ENCODE measurements around the gene MEIKIN. TPM values are rescaled to one million over a fixed set of nuclear protein-coding genes. Genes with fewer than 3 reads are reported as not detected.
"Not testable (repeated sequence)": the region's sequence is repeated elsewhere in the genome, so short reads cannot be mapped to it uniquely, and the experiment has no call there.

MEIKIN gene
- total RNA-seq, 2 donors from 2014 or later, result not detected

GRCh38 chr5:131783357-131783756, 162.1 kb downstream of the MEIKIN start:
- no peak for TF ChIP-seq CTCF (IDR thresholded peaks at IDR 0.05)
- DNase-seq (ENCODE audit: low spot score), result no peak
- Histone ChIP-seq H3K27me3 (no peaks in the 10 kb centered on the region), H3K4me3 (no peak overlapping the region), H3K4me1 (peaks cover 0 to 21% of the 10 kb centered on the region in 2 donors), H3K9me3 (no peaks in the 10 kb centered on the region), H3K27ac (no peak overlapping the region), H3K36me3 (no peaks in the 10 kb centered on the region)

DNA sequence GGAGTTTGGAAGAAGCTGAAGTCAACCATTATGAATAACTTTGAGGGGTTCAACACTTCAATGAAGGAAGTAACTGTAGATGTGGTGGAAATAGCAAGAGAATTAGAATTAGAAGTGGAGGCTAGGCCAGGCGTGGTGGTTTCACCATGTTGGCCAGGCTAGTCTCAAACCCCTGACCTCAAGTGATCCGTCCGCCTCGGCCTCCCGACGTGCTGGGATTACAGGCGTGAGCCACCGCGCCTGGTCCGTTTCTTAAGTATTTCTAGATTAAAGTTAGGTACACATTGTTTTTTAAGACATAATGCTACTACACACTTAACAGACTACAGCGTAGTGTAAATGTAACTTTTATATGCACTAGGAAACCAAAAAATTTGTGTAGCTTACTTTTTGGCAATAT, 162.7 kb downstream of the MEIKIN start:
- Histone ChIP-seq H3K36me3 (no peaks in the 10 kb centered on the region), H3K4me3 (no peak overlapping the region), H3K27me3 (no peaks in the 10 kb centered on the region), H3K4me1 (peaks cover 0 to 21% of the 10 kb centered on the region in 2 donors), H3K27ac (no peak overlapping the region), H3K9me3 (no peaks in the 10 kb centered on the region)
- TF ChIP-seq CTCF (IDR thresholded peaks at IDR 0.05), result no peak
- no peak for DNase-seq (ENCODE audit: low spot score)

GRCh38 chr5:131778141-131778540, 167.3 kb downstream of the MEIKIN start:
- H3K36me3 ChIP-seq; H3K27ac ChIP-seq; H3K27me3 ChIP-seq; H3K4me3 ChIP-seq; DNase-seq (ENCODE audit: low spot score); H3K9me3 ChIP-seq: not testable (repeated sequence)
- peaks cover 0 to 30% of the 10 kb centered on the region in 2 donors for H3K4me1 ChIP-seq

DNA sequence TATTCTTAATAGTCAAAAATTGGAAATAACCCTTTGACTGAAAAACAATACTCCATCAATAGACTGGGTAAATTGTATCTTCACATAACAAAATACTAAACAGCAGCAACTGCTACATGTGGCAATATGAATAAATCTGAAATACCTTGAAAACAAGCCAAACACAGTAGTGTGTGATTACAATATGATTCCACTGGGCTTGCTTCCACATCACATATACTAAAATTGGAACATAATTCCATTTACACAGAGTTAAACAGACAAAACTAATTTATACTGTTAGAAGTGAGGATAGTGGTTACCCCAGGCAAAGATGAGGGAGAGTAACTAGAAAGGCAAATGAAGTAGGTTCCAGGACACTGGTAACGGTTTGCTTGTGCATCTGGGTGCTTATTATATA, 169.0 kb downstream of the MEIKIN start:
- no peak overlapping the region for H3K27ac ChIP-seq

GRCh38 chr5:131774652-131775367, 170.7 kb downstream of the MEIKIN start:
- Histone ChIP-seq H3K4me3 (no peak overlapping the region), H3K27me3 (no peaks in the 10 kb centered on the region), H3K4me1 (peaks cover 0 to 54% of the 10 kb centered on the region in 2 donors), H3K9me3 (no peaks in the 10 kb centered on the region), H3K27ac (no peak overlapping the region), H3K36me3 (no peaks in the 10 kb centered on the region)
- no peak for DNase-seq (ENCODE audit: low spot score)
- TF ChIP-seq CTCF (IDR thresholded peaks at IDR 0.05), result no peak

More for the DNA sequence above, 169.0 kb downstream of the MEIKIN start:
- Histone ChIP-seq H3K4me3 (no peak overlapping the region), H3K4me1 (peaks cover 0 to 47% of the 10 kb centered on the region in 2 donors), H3K36me3 (no peaks in the 10 kb centered on the region), H3K27me3 (no peaks in the 10 kb centered on the region), H3K9me3 (no peaks in the 10 kb centered on the region)
- no peak for DNase-seq (ENCODE audit: low spot score)
- TF ChIP-seq CTCF (IDR thresholded peaks at IDR 0.05), result no peak

GRCh38 chr5:131773805-131774204, 171.7 kb downstream of the MEIKIN start:
- Histone ChIP-seq H3K36me3 (no peaks in the 10 kb centered on the region), H3K27me3 (no peaks in the 10 kb centered on the region), H3K4me1 (peaks cover 0 to 59% of the 10 kb centered on the region in 2 donors), H3K27ac (no peak overlapping the region), H3K9me3 (no peaks in the 10 kb centered on the region), H3K4me3 (no peak overlapping the region)
- no peak for DNase-seq (ENCODE audit: low spot score)
- TF ChIP-seq CTCF (IDR thresholded peaks at IDR 0.05), result no peak
